22Rv1 (cell line): ENCODE data around the gene CTNNA3.

Experiments
- H3K27ac ChIP-seq: fragments of 450-650 bp; 2 replicates; pipeline ENCODE4 v1.5.1; 2017
- CTCF ChIP-seq: fragments of 450-650 bp; IDR thresholded peaks from 2 replicates; pipeline ENCODE4 v1.5.1; 2017; ENCODE audit warnings: mild to moderate bottlenecking
- ZFX ChIP-seq: fragments of 450-650 bp; IDR thresholded peaks from 2 replicates; pipeline ENCODE4 v1.6.1; 2017; ENCODE audit warnings: antibody characterized with exemption, borderline replicate concordance

The CTNNA3 gene

GRCh38 chr10:66292922-66293321 lies 1403.1 kb downstream of the CTNNA3 start:
- no peak for TF ChIP-seq CTCF

DNA sequence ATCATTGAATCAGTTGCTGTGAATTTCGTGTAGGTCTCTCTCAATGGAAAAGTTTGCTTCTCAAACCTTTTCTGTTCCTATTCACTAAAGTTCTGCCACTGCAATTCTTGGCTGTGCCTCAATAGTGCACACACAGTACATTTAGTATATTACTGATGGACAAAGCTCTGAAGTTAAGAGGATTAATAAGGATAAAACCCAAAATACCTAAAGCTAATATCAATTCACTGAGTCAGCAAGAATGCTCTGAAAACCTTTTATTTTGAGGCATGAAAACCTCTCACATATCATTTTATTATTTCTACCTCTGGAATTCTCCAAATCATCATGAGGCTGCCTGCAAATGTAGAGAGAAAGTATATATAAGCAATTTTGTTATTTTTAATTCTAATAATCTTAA lies 1403.5 kb downstream of the CTNNA3 start:
- TF ChIP-seq ZFX: no peak
- H3K27ac ChIP-seq: no peak overlapping the region

More at GRCh38 chr10:66292922-66293321, 1403.1 kb downstream of the CTNNA3 start:
- no peak overlapping the region for H3K27ac ChIP-seq

- TF ChIP-seq CTCF (no peak), ZFX (no peak)
- H3K27ac ChIP-seq: no peak overlapping the region
Observed at GRCh38 chr10:66291133-66291532, 1404.9 kb downstream of the CTNNA3 start.

DNA sequence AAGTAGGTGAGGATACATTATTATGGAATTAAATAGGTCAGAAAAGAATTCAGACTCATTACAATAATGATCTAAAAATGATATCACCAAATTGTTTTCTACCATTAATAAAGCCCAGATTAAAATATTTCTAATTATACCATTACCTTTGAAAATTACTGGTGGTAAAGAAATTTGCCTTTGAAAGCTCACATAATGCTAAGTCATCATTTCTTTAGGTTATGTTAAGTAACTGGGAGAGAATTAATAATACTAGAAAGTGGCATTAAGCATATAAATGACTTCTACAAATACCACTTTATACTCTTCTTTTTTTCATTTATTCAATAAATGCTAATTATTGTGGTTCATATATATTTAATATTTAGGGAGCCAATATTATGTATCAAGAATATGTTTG lies 1411.4 kb downstream of the CTNNA3 start:
- no peak overlapping the region for H3K27ac ChIP-seq
- TF ChIP-seq CTCF: no peak
- no peak for TF ChIP-seq ZFX

DNA sequence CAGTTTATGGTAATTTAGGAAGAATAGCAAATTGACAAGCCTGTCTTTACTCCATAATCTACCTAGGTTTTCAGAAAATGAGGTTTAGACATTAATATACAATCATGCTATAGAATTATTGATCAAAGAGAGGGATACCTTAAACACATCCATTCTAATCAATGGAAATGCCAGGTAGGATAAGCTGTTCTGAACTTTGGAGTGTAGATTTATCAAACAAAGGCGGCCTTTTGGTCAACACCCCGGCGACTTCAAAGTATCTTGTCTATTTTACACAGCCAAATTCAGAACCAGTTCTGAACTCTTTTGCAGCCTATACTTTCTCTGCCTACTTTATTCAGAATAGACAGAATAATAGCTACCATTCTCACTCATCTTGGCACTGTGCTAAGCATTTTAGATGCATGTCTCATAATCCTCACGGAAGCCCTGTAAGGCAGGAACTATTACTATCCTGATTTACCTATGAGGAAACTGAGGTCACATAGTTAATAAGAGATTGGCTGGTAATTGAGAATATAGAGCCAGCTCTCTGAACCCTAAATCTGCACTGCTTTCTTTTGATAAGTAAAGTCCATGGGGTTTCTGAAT lies 1412.0 kb downstream of the CTNNA3 start:
- TF ChIP-seq ZFX (no peak), CTCF (no peak)
- H3K27ac ChIP-seq: no peak overlapping the region

GRCh38 chr10:66283064-66283463 lies 1412.9 kb downstream of the CTNNA3 start:
- H3K27ac ChIP-seq: no peak overlapping the region
- TF ChIP-seq ZFX (no peak), CTCF (no peak)

GRCh38 chr10:66281327-66281726 lies 1414.7 kb downstream of the CTNNA3 start:
- TF ChIP-seq CTCF: no peak
- no peak for TF ChIP-seq ZFX
- no peak overlapping the region for H3K27ac ChIP-seq

DNA sequence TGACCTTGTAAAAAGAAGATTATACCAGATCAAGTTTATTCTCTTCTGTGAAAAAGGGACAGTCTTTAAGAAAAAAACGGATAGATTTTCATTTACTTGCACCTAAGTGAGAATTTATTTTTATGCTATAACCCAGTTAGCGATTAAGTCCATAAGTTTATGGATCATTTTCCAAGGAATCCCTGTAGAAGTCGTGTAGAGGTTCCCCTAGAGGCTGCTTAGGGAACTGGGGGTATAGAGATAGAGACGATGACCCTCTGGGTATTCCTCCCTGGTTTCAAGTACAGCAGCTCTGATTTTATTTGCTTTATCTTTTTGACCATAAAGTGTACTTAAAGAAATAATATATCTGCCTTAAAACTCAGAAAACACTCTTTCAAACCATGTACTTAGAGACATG lies 1418.5 kb downstream of the CTNNA3 start:
- TF ChIP-seq ZFX (no peak), CTCF (peak; percentile 28)
- no peak overlapping the region for H3K27ac ChIP-seq
